Vagina (tissue), 2 donors: ENCODE measurements around the gene ARHGAP6. TPM values are rescaled to one million over a fixed set of nuclear protein-coding genes. Genes with fewer than 3 reads are reported as not detected.

Source experiments
- DNase-seq, 2 donors: peaks; one replicate each; pipeline ENCODE4 v3.0.0-alpha.2; 2017; ENCODE audit errors: extremely low spot score in 2 of 2
- H3K27ac ChIP-seq: fragments of 200-600 bp; sonication (generic); one replicate; pipeline ENCODE4 v1.5.1; 2019
- H3K27me3 ChIP-seq: fragments of 200-600 bp; sonication (generic); one replicate; pipeline ENCODE4 v1.5.1; 2019
- H3K36me3 ChIP-seq, 2 donors: fragments of 200-600 bp; sonication (generic); one replicate each; pipeline ENCODE4 v1.5.1; 2017 to 2019
- H3K4me1 ChIP-seq: fragments of 200-600 bp; sonication (generic); one replicate; pipeline ENCODE4 v1.5.1; 2019
- H3K4me3 ChIP-seq, 2 donors: fragments of 200-600 bp; sonication (generic); 1 replicate in 1 of 2; 2 replicates in 1 of 2; pipeline ENCODE4 v1.5.1; 2016 to 2019
- H3K9me3 ChIP-seq: fragments of 200-600 bp; sonication (generic); one replicate; pipeline ENCODE4 v1.5.1; 2019
- POLR2A ChIP-seq, 2 donors: fragments of 450-650 bp; IDR thresholded peaks; one replicate each; pipeline ENCODE4 v1.6.1; 2017; ENCODE audit warnings: antibody characterized with exemption in 2 of 2, mild to moderate bottlenecking in 2 of 2, moderate library complexity in 2 of 2
- POLR2AphosphoS5 ChIP-seq, 2 donors: sonication (generic); formaldehyde crosslinking; IDR thresholded peaks; one replicate each; pipeline ENCODE4 v1.9.0; 2017; ENCODE audit warnings: antibody characterized with exemption in 2 of 2, mild to moderate bottlenecking in 2 of 2, low read depth in 1 of 2; ENCODE audit not compliant: insufficient read depth in 1 of 2
- intact Hi-C: fragments of 100-400 bp; cut with DNase I; formaldehyde crosslinking; loops from one replicate; pipeline ENCODE4 v1.15.1; 2023
- total RNA-seq: library from RNA; depleted of rRNA; stranded (reverse); fragments of >200 nt; gene quantifications from one replicate; pipeline ENCODE4 v1.2.3, GENCODE V29; 2016
- TF ChIP-seq, protein P1 (sequence below), 3 experiments: fragments of 450-650 bp in 2 of 3; fragments of 200-600 bp in 1 of 3; sonication (generic) in 1 of 3; IDR thresholded peaks; one replicate each; pipeline ENCODE4 v1.5.1; 2017 to 2019; ENCODE audit warnings: antibody characterized with exemption in 3 of 3, mild to moderate bottlenecking in 2 of 3, moderate library complexity in 2 of 3

Gene ARHGAP6
- total RNA-seq, 1 donor from 2014 or later, result 15.7 TPM

DNA sequence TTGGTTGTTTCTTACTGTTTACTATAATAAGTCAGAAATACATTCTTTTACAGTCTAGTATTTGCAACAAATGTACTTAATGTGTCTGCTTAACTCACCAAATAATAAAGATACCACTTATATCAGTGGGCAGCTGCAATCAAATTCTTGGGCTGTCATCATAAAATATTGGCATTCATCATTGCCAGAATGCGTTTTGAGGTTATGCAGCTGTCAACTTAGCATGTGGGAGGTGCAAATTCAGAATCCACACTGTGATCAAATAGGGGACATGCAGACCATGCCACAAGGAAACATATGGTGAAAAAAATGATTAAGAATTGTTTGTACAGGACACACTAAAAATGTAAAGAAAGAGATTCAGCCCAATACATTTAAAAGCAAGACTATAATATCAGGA is 468.0 kb downstream of the ARHGAP6 start:
- TF ChIP-seq POLR2A (IDR thresholded peaks at IDR 0.05), result no peak
- TF ChIP-seq, protein P1, sequence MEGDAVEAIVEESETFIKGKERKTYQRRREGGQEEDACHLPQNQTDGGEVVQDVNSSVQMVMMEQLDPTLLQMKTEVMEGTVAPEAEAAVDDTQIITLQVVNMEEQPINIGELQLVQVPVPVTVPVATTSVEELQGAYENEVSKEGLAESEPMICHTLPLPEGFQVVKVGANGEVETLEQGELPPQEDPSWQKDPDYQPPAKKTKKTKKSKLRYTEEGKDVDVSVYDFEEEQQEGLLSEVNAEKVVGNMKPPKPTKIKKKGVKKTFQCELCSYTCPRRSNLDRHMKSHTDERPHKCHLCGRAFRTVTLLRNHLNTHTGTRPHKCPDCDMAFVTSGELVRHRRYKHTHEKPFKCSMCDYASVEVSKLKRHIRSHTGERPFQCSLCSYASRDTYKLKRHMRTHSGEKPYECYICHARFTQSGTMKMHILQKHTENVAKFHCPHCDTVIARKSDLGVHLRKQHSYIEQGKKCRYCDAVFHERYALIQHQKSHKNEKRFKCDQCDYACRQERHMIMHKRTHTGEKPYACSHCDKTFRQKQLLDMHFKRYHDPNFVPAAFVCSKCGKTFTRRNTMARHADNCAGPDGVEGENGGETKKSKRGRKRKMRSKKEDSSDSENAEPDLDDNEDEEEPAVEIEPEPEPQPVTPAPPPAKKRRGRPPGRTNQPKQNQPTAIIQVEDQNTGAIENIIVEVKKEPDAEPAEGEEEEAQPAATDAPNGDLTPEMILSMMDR (IDR thresholded peaks at IDR 0.05), result no peak
- no peak for TF ChIP-seq POLR2AphosphoS5 (IDR thresholded peaks at IDR 0.05; ENCODE audit: insufficient read depth in 1 of 2, low read depth in 1 of 2)
- Histone ChIP-seq H3K36me3 (no peaks in the 10 kb centered on the region), H3K9me3 (no peaks in the 10 kb centered on the region), H3K4me1 (no peaks in the 10 kb centered on the region), H3K4me3 (no peak overlapping the region), H3K27ac (no peak overlapping the region), H3K27me3 (no peaks in the 10 kb centered on the region)
- intact Hi-C loops, result no loop called here
- DNase-seq, result no peak

DNA sequence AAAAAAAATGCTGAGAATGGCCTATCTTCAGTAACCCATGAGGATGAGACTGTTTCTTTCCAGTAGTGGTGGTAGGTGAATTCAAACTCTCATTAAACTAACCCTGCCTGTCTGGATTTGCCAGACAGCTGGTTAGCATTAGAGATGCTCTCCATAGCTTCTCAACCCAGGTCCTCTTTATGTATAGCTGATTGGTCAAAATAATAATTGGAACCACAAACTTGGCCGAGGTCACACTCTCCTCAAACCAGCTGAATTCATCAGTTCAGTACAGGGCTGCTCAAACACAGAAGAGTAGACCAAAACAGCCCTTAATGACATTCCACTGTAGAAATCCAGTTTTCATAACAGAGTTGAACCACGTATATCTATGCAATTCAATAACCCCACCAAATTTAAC is 469.2 kb downstream of the ARHGAP6 start:
- no peaks in the 10 kb centered on the region for H3K4me1 ChIP-seq
- H3K27me3 ChIP-seq, result no peaks in the 10 kb centered on the region
- TF ChIP-seq POLR2A (IDR thresholded peaks at IDR 0.05), result no peak
- no peak for TF ChIP-seq POLR2AphosphoS5 (IDR thresholded peaks at IDR 0.05; ENCODE audit: insufficient read depth in 1 of 2, low read depth in 1 of 2)
- TF ChIP-seq, protein P1 (IDR thresholded peaks at IDR 0.05), result no peak
- no peak overlapping the region for H3K4me3 ChIP-seq
- DNase-seq, result no peak
- no peak overlapping the region for H3K27ac ChIP-seq
- H3K9me3 ChIP-seq, result no peaks in the 10 kb centered on the region
- no peaks in the 10 kb centered on the region for H3K36me3 ChIP-seq
- intact Hi-C loops, result no loop called here

DNA sequence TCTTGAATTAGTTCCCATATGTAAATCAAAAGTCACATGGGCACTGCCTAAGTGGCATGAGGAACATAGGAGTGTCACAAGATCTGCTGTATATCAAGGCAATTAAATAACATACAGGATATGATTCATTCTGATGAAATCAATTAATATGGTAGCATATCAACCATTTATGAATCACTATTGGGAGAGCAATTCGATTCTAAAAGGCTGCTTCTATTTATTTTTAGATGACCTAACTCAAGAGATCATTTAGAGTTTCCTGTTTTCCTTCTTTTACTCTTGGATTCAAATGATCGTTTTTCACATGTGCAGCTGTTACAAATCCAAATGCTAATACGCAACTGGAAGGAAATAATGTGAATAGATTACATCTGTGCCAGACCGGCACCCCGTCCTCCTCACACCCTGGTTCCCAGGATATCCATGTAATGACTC is 472.7 kb downstream of the ARHGAP6 start:
- Histone ChIP-seq H3K27me3 (no peaks in the 10 kb centered on the region), H3K9me3 (no peaks in the 10 kb centered on the region), H3K4me1 (no peaks in the 10 kb centered on the region), H3K27ac (no peak overlapping the region), H3K4me3 (no peak overlapping the region), H3K36me3 (no peaks in the 10 kb centered on the region)
- DNase-seq, result no peak
- TF ChIP-seq POLR2A (IDR thresholded peaks at IDR 0.05) (no peak), POLR2AphosphoS5 (IDR thresholded peaks at IDR 0.05; ENCODE audit: insufficient read depth in 1 of 2, low read depth in 1 of 2) (no peak)
- TF ChIP-seq, protein P1 (IDR thresholded peaks at IDR 0.05), result no peak
- intact Hi-C loops, result no loop called here

DNA sequence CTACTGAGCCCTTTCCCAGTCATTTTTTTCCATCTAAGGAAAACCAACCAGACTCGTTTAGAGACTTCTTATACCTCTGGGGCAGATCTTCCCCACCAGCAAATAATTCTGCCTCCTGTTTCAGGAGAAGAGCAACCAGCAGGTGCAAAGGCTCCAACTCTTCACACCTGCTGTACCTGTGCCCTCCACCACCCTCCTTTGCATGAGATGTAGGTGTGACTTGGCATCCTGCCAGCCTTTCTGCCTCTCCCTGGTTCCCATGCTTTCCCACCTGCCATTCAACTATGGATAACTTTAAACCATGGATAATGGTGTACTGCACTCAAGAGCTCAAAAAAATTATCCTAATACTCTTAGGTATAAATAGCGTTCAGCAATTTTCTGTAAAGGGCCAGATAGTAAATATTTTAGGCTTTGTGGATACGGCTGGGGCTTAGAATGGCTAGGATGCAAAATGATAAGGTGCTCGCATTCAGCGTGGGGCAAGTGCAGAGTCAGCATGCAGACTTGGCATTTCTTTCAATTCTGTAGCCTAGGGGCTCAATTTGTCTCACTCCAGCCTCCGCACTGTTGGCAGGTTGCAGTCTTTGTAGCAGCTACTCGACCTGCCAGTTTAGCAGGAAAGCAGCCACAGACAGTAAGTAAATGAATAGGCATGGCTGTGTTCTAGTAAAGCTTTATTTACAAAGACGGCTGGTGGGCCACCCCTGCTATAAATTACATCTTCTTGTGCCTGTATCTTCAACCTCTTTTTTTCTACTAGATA is 474.8 kb downstream of the ARHGAP6 start:
- Histone ChIP-seq H3K4me3 (no peak overlapping the region), H3K27me3 (no peaks in the 10 kb centered on the region), H3K27ac (no peak overlapping the region), H3K36me3 (no peaks in the 10 kb centered on the region), H3K9me3 (no peaks in the 10 kb centered on the region), H3K4me1 (no peaks in the 10 kb centered on the region)
- intact Hi-C loops, result no loop called here
- TF ChIP-seq POLR2AphosphoS5 (IDR thresholded peaks at IDR 0.05; ENCODE audit: insufficient read depth in 1 of 2, low read depth in 1 of 2) (no peak), POLR2A (IDR thresholded peaks at IDR 0.05) (no peak)
- TF ChIP-seq, protein P1 (IDR thresholded peaks at IDR 0.05), result no peak
- no peak for DNase-seq

DNA sequence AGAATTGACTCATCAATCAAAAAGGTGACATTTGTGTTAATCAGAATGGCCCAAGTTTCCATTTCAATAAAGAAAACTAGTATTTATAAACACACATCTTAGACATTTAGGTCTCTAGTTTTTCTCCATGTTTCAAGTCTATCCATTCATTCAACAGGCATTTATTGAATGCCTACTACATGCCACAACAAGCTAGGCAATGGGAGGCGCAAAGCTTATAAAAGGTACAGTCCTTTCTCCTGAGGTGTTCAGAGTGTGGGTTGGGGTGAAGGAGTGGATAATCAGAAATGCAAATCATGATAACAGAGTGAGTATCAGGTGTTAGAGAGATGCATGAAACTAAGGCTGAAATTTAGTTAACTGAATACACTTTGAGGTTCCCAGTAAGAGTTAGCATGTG is 476.6 kb downstream of the ARHGAP6 start:
- TF ChIP-seq, protein P1 (IDR thresholded peaks at IDR 0.05), result no peak
- TF ChIP-seq POLR2A (IDR thresholded peaks at IDR 0.05) (no peak), POLR2AphosphoS5 (IDR thresholded peaks at IDR 0.05; ENCODE audit: insufficient read depth in 1 of 2, low read depth in 1 of 2) (no peak)
- no peaks in the 10 kb centered on the region for H3K9me3 ChIP-seq
- H3K4me3 ChIP-seq, result no peak overlapping the region
- no peaks in the 10 kb centered on the region for H3K36me3 ChIP-seq
- no peak overlapping the region for H3K27ac ChIP-seq
- H3K4me1 ChIP-seq, result no peaks in the 10 kb centered on the region
- no peak for DNase-seq
- intact Hi-C loops, result no loop called here
- H3K27me3 ChIP-seq, result no peaks in the 10 kb centered on the region
